Stimulated activated memory B cell treated with anti-CD40 and anti-IgM and Interleukin-4, amounts not matched to agents 10 μg/mL and 1 μg/mL and 100 μg/mL, for 72 hours (primary cell): ENCODE data around the gene KRTAP10-10.
"Not testable (repeated sequence)": the region's sequence is repeated elsewhere in the genome, so short reads cannot be mapped to it uniquely, and the experiment has no call there.

Experiments used
- ATAC-seq: fragments of 150-1000 bp; cut with Tn5 transposase; 2 replicates; pipeline ENCODE4 v1.10.0; 2021
- H3K27ac Mint-ChIP-seq: one replicate; pipeline ENCODE4 v1.8.0; 2022; ENCODE audit warnings: mild to moderate bottlenecking, mixed read lengths
- H3K27me3 Mint-ChIP-seq: one replicate; pipeline ENCODE4 v1.8.0; 2022; ENCODE audit warnings: mixed read lengths
- H3K36me3 Mint-ChIP-seq: one replicate; pipeline ENCODE4 v1.8.0; 2022; ENCODE audit warnings: mixed read lengths
- H3K4me1 Mint-ChIP-seq: one replicate; pipeline ENCODE4 v1.8.0; 2022; ENCODE audit warnings: mixed read lengths
- H3K4me3 Mint-ChIP-seq: one replicate; pipeline ENCODE4 v1.8.0; 2022; ENCODE audit warnings: mild to moderate bottlenecking, moderate library complexity, mixed read lengths
- H3K9me3 Mint-ChIP-seq: one replicate; pipeline ENCODE4 v1.8.0; 2022; ENCODE audit warnings: mixed read lengths

Gene KRTAP10-10, protein sequence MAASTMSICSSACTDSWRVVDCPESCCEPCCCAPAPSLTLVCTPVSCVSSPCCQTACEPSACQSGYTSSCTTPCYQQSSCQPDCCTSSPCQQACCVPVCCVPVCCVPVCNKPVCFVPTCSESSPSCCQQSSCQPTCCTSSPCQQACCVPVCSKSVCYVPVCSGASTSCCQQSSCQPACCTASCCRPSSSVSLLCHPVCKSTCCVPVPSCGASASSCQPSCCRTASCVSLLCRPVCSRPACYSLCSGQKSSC

DNA sequence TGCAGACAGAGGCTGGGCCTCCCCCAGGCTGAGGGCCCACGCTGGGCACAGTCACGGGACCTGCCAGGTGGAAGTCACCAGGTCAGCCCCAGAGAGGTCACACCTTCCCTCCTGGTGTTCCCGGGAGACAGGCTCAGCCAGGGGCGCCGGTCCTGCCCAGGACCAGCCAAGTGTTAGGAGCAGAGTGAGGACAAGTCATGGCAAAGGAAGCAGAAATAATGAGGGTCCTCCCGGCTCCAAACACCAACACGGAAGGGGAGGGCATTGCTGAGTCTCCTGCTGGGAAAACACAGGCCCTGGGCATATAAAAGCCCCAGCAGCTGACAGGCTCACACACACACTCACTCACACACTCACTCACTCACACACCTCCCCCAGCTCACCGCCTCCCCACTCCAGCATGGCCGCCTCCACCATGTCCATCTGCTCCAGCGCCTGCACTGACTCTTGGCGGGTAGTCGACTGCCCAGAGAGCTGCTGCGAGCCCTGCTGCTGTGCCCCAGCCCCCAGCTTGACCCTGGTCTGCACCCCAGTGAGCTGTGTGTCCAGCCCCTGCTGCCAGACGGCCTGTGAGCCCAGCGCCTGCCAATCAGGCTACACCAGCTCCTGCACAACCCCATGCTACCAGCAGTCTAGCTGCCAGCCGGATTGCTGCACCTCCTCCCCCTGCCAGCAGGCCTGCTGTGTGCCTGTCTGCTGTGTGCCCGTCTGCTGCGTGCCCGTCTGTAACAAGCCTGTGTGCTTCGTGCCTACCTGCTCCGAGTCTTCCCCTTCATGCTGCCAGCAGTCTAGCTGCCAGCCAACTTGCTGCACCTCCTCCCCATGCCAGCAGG, at the start of gene KRTAP10-10:
Gene KRTAP10-10 (plus strand): TSS at position 339 of the 833 bp plus-strand sequence. CDS start 62 bp downstream, at position 401.
- no peak within 1 kb of the TSS for H3K27ac Mint-ChIP-seq
- H3K36me3 Mint-ChIP-seq = no peaks in the 10 kb centered on the region
- H3K4me3 Mint-ChIP-seq = no peak within 1 kb of the TSS
- no peak for ATAC-seq
- peaks cover 74% of the 10 kb centered on the region for H3K27me3 Mint-ChIP-seq
- no peaks in the 10 kb centered on the region for H3K4me1 Mint-ChIP-seq
- peaks cover 21% of the 10 kb centered on the region for H3K9me3 Mint-ChIP-seq

DNA sequence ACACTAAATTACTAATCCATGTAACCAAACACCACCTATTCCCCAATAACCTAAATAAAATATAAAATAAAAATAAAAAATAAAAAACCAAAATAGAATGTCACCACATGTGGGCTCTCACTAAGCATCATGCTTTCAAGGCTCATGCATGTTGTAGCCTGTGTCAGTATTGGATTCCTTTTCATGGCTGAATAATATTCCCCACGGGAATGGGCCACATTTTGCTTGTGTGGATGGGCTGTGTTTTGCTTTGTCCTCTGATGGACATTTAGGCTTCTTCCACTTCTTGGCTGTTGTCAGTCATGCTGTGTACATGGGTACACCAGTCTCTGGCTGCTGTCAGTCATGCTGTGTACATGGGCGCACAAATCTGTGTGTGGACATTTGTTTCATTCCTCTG, 48.1 kb upstream of the KRTAP10-10 start:
- H3K27ac Mint-ChIP-seq = no peak overlapping the region
- H3K4me3 Mint-ChIP-seq = no peak overlapping the region
- H3K36me3 Mint-ChIP-seq = no peaks in the 10 kb centered on the region
- H3K9me3 Mint-ChIP-seq = peaks cover 5% of the 10 kb centered on the region
- H3K27me3 Mint-ChIP-seq = peaks cover 67% of the 10 kb centered on the region
- no peaks in the 10 kb centered on the region for H3K4me1 Mint-ChIP-seq
- ATAC-seq = no peak

DNA sequence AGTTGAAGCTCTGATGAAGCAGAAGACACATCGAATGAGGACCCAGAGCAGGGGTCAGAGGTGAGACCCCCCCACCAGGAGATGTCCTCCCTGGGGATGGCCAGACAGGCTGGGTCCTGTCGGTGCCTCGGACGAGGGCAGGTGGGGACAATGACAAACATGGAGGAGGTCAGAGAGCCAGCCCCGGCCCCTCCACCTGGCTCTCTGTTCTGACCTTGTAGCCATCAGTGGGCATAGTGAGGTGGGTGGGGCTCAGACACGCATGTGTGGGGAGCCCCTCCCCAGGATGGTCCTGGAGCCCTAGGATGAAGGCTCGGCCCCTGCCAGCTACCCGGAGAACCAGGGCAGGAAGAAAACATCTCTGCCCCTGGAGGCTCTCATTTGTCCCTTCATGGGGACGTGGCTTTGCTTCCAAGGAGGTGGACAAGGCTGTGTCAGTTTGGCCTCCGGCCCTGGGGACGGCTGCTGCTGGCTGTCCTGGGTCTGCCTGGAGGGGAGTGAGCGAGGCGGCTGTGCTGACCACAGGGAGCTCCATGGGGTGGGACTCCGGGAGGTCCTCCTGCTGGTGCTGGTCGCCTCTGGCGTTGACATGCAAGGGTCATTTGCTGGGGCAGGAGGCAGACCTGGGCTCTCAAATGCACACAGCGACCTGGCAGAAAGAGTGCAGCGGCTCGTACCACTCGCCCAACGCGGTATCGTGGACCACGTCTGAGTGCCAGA, 47.4 kb upstream of the KRTAP10-10 start:
- H3K9me3 Mint-ChIP-seq = peaks cover 5% of the 10 kb centered on the region
- H3K27ac Mint-ChIP-seq = no peak overlapping the region
- H3K4me1 Mint-ChIP-seq = no peaks in the 10 kb centered on the region
- ATAC-seq = peak; percentile 21
- peaks cover 61% of the 10 kb centered on the region for H3K27me3 Mint-ChIP-seq
- H3K4me3 Mint-ChIP-seq = no peak overlapping the region
- no peaks in the 10 kb centered on the region for H3K36me3 Mint-ChIP-seq

DNA sequence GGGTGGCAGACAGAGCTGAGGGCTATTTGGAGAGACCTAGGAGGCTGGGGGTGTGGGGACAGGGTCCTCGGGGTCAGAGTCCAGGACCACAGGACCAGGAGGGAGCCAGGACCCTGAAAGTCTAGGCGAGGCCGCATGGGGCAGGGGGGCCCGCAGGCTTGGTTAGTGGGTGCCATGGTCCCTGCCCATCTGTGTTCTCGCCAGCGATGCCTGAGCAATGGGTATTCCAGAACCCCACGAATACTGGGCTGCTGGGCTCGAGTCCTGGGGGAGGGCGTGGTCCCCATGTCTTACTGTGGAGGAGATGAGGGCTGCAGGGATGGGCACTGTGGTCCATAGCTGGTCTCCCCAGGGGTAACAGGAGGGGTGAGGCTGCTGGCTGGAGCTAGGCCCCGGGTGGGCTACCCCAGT, 46.8 kb upstream of the KRTAP10-10 start:
- no peaks in the 10 kb centered on the region for H3K4me1 Mint-ChIP-seq
- no peak overlapping the region for H3K27ac Mint-ChIP-seq
- H3K36me3 Mint-ChIP-seq = no peaks in the 10 kb centered on the region
- peaks cover 4% of the 10 kb centered on the region for H3K9me3 Mint-ChIP-seq
- H3K4me3 Mint-ChIP-seq = no peak overlapping the region
- H3K27me3 Mint-ChIP-seq = peaks cover 55% of the 10 kb centered on the region
- ATAC-seq = peak; percentile 34

DNA sequence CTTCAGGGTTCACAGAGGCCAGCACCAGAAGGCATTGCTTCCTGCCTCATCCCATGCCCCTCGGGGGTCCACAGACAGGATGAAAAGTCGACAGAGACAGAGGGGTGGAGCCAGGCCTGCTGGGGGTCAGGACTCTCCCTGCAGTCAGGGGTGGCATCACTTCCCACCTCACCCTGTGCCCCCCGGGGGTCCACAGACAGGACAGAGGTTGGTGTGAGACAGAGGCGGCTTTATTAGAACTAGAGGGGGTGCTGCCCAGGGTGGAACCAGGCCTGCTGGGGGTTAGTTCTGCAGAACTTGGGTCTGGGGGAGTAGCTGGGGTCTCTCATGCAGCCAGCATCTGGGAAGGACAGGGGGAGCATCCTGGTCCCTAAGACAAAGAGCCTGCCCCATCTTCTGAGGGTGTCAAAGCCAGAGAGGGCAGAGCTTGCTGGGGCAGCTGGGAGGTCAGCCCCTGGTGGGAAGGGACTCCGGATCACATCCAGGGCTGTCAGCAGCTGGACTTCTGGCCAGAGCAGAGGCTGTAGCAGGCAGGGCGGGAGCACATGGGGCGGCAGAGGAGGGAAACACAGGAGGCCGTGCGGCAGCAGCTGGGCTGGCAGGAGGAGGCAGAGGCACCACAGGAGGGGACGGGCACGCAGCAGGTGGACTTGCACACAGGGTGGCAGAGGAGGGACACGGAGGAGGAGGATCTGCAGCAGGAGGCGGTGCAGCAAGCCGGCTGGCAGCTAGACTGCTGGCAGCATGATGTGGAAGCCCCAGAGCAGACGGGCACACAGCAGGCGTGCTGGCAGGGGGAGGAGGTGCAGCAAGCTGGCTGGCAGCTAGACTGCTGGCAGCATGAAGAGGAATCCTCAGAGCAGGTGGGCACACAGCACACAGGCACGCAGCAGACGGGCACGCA, 46.0 kb upstream of the KRTAP10-10 start:
- H3K27me3 Mint-ChIP-seq = peaks cover 47% of the 10 kb centered on the region
- ATAC-seq = peak; percentile 21
- H3K4me3 Mint-ChIP-seq, H3K27ac Mint-ChIP-seq, H3K36me3 Mint-ChIP-seq, H3K9me3 Mint-ChIP-seq, H3K4me1 Mint-ChIP-seq: not testable (repeated sequence)

DNA sequence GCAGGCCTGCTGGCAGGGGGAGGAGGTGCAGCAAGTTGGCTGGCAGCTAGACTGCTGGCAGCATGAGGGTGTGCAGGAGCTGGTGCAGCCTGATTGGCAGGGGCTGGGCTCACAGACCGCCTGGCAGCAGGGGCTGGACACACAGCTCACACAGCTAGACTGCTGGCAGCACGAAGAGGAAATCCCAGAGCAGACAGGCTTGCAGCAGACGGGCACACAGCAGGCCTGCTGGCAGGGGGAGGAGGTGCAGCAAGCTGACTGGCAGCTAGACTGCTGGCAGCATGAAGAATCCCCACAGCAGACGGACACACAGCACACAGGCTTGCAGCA, 45.4 kb upstream of the KRTAP10-10 start:
- H3K36me3 Mint-ChIP-seq, H3K9me3 Mint-ChIP-seq, ATAC-seq, H3K4me3 Mint-ChIP-seq, H3K27ac Mint-ChIP-seq, H3K4me1 Mint-ChIP-seq: not testable (repeated sequence)
- peaks cover 41% of the 10 kb centered on the region for H3K27me3 Mint-ChIP-seq

DNA sequence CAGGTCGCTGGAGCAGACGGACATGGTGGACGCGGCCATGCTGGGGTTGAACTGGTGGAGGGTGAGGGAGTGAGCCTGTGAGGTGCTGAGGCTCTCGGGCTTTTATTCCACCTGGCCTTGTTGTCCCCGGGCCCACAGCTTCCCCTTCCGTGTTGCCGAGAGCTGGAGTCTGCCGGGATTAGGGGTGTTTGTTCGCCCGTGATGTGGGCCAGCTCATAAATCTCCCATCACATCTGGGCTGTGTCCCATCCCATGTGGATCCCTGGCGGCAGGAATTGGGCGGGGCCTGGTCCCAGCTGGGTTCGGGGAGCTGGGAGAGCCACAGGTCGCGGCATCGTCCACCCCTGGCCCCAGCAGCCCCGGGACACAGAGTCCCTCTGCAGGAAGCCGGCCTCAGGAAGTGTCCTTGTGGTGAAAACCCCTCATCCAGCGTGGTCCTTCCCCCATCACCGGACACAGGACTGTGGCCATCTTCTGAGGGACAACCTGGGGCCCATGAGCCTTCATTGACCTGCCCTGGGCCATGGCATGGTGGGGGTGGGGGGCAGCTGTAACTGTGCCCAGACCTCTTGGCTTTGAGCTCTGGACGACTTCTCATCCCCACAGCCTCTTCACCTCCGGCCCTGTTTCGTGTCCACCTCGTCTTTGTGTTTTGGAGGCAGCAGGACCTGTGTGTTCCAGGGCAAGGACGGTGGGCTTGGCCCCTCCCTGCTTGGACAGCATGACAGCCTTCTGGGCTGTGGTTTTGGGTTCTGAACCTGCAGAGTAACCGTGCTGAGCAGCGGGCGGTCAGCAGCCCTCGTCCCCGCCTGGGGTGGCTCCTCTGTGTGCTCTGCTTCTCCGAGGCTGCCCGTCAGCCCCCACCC, 44.5 kb upstream of the KRTAP10-10 start, which contains the start of gene KRTAP10-6:
Gene KRTAP10-6 (minus strand): TSS at position 60 of the 866 bp plus-strand sequence. CDS start 21 bp downstream, at position 39.
- no peak within 1 kb of the TSS for H3K27ac Mint-ChIP-seq
- peaks cover 37% of the 10 kb centered on the region for H3K27me3 Mint-ChIP-seq
- no peaks in the 10 kb centered on the region for H3K9me3 Mint-ChIP-seq
- H3K4me3 Mint-ChIP-seq = no peak within 1 kb of the TSS
- H3K4me1 Mint-ChIP-seq = no peaks in the 10 kb centered on the region
- ATAC-seq = no peak
- no peaks in the 10 kb centered on the region for H3K36me3 Mint-ChIP-seq

DNA sequence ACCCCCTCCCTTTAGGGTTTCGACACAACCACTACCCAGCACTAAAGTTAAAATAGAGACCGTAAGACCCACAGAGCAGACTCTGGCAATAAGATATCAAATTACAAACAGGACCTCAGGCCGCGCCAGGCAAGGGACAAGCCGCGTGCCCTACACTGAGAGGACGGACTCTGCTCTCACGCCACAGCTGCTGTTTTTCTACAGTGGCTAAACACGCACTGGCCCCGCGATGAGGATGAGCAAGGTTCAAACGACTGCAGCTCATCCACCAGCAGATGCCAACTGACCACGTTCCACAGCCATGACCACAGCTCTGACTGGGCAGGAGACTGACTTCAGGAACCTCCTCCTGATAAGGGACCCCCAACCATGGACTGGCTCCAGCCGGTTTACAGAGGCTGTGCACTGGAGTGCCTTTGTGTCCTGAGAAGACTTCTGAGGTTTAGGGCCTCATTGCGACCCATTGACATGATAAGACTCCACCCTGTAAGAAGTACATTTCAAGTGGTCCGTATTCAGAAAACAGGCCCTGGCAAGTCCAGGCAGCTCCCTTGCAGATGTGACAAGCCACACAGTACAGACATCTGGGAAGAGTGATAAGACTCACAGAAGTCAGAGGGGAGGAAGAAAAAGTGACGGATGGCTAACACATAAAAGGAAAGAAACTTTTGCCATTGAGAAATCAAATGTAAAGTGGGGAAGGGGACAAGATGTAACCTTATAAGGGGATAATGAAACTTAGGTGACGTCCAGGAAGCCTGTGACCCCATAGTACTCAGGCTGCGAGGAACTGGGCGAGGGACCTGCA, 43.4 kb upstream of the KRTAP10-10 start:
- Mint-ChIP-seq H3K9me3 (peaks cover 6% of the 10 kb centered on the region), H3K4me3 (no peak overlapping the region), H3K4me1 (no peaks in the 10 kb centered on the region), H3K27me3 (peaks cover 47% of the 10 kb centered on the region), H3K36me3 (peaks cover 2% of the 10 kb centered on the region), H3K27ac (no peak overlapping the region)
- ATAC-seq = no peak

DNA sequence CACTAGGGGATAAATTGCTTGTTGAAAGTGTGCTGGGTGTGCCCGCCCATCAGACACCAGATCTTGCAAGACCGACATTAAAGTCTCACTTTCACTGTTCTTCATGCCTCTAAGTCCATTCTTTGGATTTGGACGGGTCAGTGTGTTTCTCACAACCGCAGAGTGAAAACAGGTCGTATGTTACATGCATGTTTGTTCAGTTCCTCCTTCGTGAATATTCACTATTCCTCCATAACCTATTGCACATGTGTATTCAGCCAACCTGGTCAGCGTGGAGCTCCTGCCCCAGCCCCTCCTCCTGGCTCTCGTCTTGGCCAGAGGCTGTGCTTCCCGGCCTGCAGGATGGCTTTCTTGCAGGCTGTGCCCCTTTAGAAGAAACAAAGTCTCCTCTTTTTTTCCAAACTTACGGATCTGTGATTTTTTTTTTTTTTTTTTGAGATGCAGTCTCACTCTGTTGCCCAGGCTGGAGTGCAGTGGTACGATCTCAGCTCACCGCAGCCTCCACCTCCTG, 42.7 kb upstream of the KRTAP10-10 start:
- no peaks in the 10 kb centered on the region for H3K4me1 Mint-ChIP-seq
- peaks cover 47% of the 10 kb centered on the region for H3K27me3 Mint-ChIP-seq
- H3K9me3 Mint-ChIP-seq = peaks cover 6% of the 10 kb centered on the region
- no peak overlapping the region for H3K27ac Mint-ChIP-seq
- H3K36me3 Mint-ChIP-seq = peaks cover 4% of the 10 kb centered on the region
- no peak for ATAC-seq
- no peak overlapping the region for H3K4me3 Mint-ChIP-seq

DNA sequence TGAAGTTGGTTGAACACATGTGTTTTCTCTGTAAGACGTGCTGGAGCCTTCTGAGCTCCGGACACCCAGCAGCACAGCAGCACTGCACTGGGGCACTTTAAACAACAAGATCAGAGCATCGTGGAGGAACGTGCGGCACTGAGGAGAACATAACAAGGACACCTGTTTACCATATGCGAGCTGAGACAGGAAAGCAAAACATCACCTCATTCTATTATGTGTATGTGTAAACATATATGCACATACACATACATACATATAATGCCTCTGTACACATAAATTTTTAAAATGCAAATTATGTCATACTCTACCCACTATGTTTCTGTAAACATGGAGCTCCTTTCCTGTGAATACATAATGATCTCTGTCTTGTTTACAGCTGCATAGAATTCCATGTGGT, 41.6 kb upstream of the KRTAP10-10 start:
- H3K9me3 Mint-ChIP-seq = peaks cover 6% of the 10 kb centered on the region
- ATAC-seq = no peak
- H3K4me3 Mint-ChIP-seq = no peak overlapping the region
- H3K4me1 Mint-ChIP-seq = no peaks in the 10 kb centered on the region
- peaks cover 4% of the 10 kb centered on the region for H3K36me3 Mint-ChIP-seq
- H3K27me3 Mint-ChIP-seq = peaks cover 41% of the 10 kb centered on the region
- no peak overlapping the region for H3K27ac Mint-ChIP-seq

DNA sequence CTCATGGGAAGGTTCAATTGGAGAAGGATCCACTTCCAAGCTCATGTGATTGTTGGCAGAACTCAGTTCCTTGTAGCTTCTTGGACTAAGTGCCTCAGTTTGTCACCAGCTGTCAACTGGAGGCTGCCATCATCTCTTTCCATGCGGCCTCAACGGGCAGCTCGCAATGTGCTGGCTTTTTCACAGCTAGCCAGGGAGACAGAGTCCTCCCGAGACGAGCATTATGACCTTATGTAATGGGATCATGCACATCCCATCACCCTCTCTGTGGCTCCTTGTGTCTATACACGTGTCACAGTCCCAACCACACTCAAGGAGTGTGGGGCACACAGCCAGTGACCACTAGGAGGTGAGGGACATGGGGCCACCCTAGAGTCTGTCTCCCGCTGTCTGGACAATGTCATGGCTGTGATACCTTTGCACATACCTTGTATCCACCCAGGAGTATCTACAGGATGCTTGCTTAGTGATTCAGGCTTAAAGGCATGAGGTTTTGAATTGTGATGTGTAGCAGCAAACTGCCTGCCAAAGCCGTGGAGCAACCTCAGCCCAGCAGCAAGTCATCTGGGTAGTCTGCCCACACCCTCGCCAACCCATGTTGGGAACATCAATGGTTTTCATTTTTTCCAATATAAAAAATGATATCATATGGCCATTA, 41.0 kb upstream of the KRTAP10-10 start:
- Mint-ChIP-seq H3K27ac (no peak overlapping the region), H3K4me1 (no peaks in the 10 kb centered on the region), H3K27me3 (peaks cover 41% of the 10 kb centered on the region), H3K4me3 (no peak overlapping the region), H3K36me3 (peaks cover 4% of the 10 kb centered on the region), H3K9me3 (peaks cover 6% of the 10 kb centered on the region)
- ATAC-seq = peak; percentile 37

DNA sequence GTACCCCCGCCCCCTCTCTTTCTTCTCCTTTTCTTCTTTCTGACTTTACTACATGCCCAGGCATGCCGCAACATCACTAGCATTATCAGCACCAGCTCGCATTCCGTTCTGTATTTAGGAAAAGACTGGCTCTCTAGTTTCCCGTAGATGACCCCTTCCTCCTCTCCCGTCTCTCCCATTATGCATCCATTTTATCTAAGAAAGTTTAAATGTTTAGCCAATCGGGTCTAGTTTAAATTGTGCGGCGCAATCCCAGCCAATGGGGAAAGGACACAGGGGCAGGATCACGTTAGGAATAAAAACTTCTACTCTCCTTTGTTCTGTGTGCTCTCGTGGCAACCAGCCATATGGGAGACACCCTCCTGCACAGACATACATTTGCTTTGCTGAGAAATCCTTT, 39.1 kb upstream of the KRTAP10-10 start:
- Mint-ChIP-seq H3K4me1 (no peaks in the 10 kb centered on the region), H3K27me3 (peaks cover 47% of the 10 kb centered on the region), H3K36me3 (peaks cover 4% of the 10 kb centered on the region), H3K27ac (no peak overlapping the region), H3K4me3 (no peak overlapping the region), H3K9me3 (peaks cover 6% of the 10 kb centered on the region)
- ATAC-seq = no peak
